ENCODE results near the gene CRK.

DNA sequence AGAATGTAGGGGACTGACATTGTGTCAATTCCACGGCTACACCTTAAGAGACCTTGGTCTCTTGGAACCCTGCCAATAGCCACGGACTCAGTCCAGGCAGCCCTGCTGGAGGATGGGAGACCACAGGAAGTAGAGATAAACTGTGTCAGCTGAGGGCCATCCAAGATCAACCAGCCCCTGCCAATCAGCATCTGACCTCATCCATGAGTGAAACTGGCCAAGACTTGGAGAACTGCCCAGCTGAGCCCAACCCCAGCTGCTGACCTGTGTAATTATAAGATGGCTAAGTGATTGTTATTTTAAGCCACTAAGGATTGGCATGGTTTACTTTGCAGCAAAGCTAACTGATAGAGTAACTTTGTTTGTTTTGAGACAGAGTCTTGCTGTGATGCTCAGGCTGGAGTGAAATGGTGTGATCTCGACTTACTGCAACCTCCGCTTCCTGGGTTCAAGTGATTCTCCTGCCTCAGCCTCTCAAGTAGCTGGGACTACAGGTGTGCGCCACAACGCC is 42.7 kb downstream of the CRK start:
- TF ChIP-seq, protein P1, sequence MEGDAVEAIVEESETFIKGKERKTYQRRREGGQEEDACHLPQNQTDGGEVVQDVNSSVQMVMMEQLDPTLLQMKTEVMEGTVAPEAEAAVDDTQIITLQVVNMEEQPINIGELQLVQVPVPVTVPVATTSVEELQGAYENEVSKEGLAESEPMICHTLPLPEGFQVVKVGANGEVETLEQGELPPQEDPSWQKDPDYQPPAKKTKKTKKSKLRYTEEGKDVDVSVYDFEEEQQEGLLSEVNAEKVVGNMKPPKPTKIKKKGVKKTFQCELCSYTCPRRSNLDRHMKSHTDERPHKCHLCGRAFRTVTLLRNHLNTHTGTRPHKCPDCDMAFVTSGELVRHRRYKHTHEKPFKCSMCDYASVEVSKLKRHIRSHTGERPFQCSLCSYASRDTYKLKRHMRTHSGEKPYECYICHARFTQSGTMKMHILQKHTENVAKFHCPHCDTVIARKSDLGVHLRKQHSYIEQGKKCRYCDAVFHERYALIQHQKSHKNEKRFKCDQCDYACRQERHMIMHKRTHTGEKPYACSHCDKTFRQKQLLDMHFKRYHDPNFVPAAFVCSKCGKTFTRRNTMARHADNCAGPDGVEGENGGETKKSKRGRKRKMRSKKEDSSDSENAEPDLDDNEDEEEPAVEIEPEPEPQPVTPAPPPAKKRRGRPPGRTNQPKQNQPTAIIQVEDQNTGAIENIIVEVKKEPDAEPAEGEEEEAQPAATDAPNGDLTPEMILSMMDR (IDR thresholded peaks at IDR 0.05; ENCODE audit: insufficient read depth, low read depth, low read length) = no peak
- TF ChIP-seq EZH2 (IDR thresholded peaks at IDR 0.05; ENCODE audit: insufficient read depth, low read length) = no peak

Measured in astrocyte (in vitro differentiated cells and primary cell).